ES-I3 (cell line): ENCODE data around the gene GASK1A.
"Not testable (repeated sequence)": the region's sequence is repeated elsewhere in the genome, so short reads cannot be mapped to it uniquely, and the experiment has no call there.

Source experiments
- H3K36me3 ChIP-seq: 2 replicates; pipeline ENCODE4 v1.6.1; 2013; ENCODE audit warnings: mild to moderate bottlenecking, low read length, control low read depth, moderate library complexity; ENCODE audit not compliant: insufficient read depth
- H3K4me1 ChIP-seq: 2 replicates; pipeline ENCODE4 v1.6.1; 2013; ENCODE audit warnings: mild to moderate bottlenecking, control low read depth, low read length; ENCODE audit not compliant: insufficient read depth
- H3K9ac ChIP-seq: 2 replicates; pipeline ENCODE4 v1.6.1; 2013; ENCODE audit warnings: low read depth, mild to moderate bottlenecking, low read length, moderate library complexity
- H3K9me3 ChIP-seq: 2 replicates; pipeline ENCODE4 v1.6.1; 2013; ENCODE audit warnings: mild to moderate bottlenecking, low read length, moderate library complexity; ENCODE audit not compliant: control insufficient read depth, insufficient read depth

Gene GASK1A

DNA sequence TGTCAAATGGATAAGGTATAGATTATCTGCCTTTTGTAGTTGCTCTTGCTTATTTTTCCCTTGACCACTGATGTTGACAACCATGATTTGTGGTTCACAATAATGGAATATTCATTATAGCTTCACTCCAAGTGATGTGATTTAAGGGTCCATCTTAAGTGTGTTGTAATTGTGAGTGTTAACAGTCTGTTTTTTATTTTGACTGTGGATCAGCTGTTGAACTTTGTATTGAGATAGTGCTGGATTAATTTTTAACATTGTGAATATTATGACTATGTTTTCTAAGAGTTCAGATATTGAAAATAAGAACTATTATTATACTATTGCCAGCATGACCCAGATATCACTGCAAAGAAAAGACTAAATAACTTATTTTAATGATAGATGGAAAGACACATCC is 8.6 kb upstream of the GASK1A start:
- H3K9me3 ChIP-seq: peaks cover 6% of the 10 kb centered on the region
- no peaks in the 10 kb centered on the region for H3K4me1 ChIP-seq
- H3K36me3 ChIP-seq: no peaks in the 10 kb centered on the region
- no peak overlapping the region for H3K9ac ChIP-seq

DNA sequence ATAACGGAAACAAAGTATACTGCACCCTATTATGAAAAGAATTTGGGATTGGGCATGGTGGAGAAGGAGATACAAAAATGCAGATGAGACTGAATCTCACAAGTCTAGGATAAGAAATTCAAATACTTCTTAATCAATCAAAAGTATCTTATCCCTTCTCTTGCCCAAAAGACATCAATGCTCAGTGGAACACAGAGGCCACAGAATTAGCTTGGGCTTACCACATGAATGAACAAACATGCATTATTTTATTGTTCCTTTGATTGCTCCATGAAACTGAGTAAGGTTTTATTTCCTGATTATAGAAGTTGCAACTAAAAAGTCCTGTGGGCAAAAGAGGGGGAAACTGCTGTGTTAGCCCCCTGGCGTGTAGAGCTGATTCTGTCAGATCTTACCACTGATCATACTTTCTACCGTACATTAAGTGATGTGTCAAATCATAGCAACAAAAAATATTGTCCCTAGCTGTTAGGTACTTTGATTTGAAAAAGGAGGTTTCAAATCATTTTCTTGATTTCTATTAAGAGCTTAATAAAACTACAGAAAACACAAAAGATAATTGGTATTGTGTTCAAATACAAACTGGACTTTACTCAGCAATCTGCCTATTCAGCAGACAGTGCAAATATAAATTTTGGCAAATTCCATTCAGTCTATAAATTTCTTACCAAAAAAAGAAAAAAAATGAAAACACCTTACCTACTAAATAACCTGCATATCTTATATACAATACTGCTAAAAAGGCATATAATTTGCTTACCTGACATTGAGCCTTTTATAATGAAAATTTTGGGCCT is 7.9 kb upstream of the GASK1A start:
- no peaks in the 10 kb centered on the region for H3K4me1 ChIP-seq
- peaks cover 6% of the 10 kb centered on the region for H3K9me3 ChIP-seq
- H3K9ac ChIP-seq: no peak overlapping the region
- H3K36me3 ChIP-seq: no peaks in the 10 kb centered on the region

DNA sequence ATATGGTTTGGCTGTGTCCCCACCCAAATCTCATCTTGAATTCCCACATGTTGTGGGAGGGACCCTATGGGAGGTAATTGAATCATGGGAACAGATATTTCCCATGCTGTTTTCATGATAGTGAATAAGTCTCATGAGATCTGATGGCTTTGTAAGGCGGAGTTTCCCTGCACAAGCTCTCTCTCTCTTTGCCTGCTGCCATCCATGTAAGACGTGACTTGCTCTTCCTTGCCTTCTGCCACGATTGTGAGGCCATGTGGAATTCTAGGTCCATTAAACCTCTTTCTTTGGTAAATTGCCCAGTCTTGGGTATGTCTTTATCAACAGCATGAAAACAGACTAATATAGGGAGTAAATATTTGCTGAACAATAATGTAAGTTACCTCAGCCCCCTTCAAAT is 4.2 kb upstream of the GASK1A start:
- not testable (repeated sequence) for H3K36me3 ChIP-seq, H3K4me1 ChIP-seq, H3K9me3 ChIP-seq, H3K9ac ChIP-seq

- Histone ChIP-seq H3K9ac (no peak overlapping the region), H3K36me3 (no peaks in the 10 kb centered on the region), H3K4me1 (peaks cover 1% of the 10 kb centered on the region; the same call in 1 of the 2 replicates), H3K9me3 (peaks cover 6% of the 10 kb centered on the region)
Observed at GRCh38 chr3:42975456-42975855, 3.7 kb upstream of the GASK1A start.

DNA sequence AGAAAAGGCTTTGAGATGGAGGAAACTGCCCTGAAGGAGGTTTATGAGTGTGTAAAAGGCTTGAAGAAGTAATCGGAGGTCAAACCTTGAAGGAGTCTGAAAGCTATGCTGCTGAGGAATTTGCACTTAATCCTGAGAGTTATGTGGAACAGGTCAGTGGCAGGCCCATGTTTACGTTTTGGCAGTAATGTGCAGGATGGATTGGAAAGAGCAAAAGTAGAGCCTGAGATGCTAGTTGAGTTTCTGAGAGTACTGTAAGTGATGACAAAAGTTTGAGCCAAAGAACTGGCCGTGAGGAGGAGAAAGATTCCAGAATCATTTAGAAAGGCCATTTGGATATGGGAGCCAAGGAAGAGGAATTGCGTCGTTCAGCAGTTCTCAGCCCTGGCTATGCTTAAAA is 3.2 kb upstream of the GASK1A start:
- H3K4me1 ChIP-seq: peaks cover 6% of the 10 kb centered on the region; the same call in 1 of the 2 replicates
- H3K9me3 ChIP-seq: peaks cover 6% of the 10 kb centered on the region
- H3K36me3 ChIP-seq: no peaks in the 10 kb centered on the region
- no peak overlapping the region for H3K9ac ChIP-seq

DNA sequence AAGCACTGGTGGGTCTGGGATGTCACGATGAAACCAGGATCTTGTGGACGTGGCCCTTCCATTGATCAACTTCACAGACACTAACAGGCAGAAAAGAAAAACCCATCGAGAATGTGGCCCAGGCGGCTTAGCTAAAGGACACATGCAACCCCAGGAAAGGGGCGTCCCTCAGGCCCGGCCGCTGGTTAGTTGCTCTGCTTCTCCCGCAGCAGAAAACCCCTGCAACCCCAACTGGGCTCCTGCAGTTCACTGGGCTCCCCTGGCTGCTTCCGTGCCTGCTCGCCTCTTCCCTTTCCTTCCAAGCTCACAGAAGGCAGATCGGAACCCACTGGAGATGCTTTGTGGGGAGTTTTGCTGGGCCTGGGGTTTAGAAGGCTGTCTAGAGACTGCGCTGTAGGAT is 1.1 kb downstream of the GASK1A start:
- Histone ChIP-seq H3K36me3 (no peaks in the 10 kb centered on the region), H3K4me1 (peaks cover 9% of the 10 kb centered on the region; the same call in 1 of the 2 replicates), H3K9ac (peak overlapping the region; percentile 88; the same call in 1 of the 2 replicates), H3K9me3 (no peaks in the 10 kb centered on the region; the same call in 1 of the 2 replicates)

DNA sequence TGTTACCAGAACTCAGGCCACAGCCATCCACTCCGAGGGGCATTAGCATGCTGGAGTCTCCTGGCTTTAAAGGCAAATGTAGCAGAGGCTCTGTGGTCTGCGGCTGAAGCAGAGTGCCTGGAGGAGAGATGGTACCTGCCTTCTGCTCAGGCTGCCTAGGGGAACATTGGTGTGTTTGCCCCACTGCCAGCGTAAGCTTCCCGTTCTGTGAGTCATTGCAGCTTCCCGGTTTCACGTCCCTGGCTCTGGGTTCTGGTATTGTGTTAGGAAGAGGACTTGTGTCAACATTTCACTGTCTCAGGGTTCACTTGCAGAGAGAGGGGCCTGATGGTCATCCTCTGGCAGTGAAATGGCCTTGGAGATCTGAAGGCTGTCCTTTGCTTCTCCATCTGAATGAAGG is 1.8 kb downstream of the GASK1A start:
- Histone ChIP-seq H3K4me1 (peaks cover 9% of the 10 kb centered on the region; the same call in 1 of the 2 replicates), H3K36me3 (no peaks in the 10 kb centered on the region), H3K9ac (no peak overlapping the region; the same call in 1 of the 2 replicates), H3K9me3 (no peaks in the 10 kb centered on the region)

DNA sequence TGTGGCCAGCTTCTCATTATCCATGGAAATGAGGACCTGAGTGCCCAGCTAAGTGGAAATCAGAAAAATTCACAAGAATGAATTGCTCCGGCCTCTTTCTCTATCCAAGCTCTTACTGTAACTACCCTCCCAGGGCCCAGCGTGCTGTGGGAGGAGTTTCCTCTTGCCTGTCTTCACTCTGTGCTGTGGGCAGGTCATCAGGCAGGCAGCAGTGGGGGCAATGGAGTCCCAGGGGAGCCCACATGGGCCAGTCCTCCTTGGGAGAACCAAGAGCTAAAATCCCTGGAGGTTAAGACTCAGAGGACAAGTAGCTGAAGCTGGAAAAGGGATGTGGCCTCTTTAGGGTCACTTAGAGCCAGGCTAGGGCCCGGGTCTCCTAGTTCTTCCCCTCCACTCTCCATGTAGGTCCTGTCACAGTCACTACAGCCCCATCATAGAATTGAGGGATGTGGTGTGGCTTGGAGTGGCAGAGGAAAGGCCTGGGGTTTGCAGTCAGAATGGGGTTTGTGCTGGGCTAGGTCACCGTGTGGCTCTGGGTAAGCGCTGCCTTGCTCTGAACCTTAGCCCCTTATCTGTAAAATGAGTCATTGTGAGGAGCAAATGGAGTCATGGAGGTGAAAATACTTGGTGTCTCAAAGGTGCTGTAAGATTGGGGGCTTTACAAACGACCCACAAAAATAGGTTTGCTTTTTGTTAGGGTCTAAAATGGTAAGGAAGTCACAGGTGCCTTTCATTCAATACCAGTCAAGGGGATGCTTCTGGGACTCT is 3.7 kb downstream of the GASK1A start:
- Histone ChIP-seq H3K9me3 (no peaks in the 10 kb centered on the region), H3K36me3 (no peaks in the 10 kb centered on the region), H3K4me1 (peaks cover 9% of the 10 kb centered on the region; the same call in 1 of the 2 replicates), H3K9ac (no peak overlapping the region)

GRCh38 chr3:42983927-42984326 is 4.8 kb downstream of the GASK1A start:
- no peaks in the 10 kb centered on the region for H3K36me3 ChIP-seq
- peaks cover 9% of the 10 kb centered on the region for H3K4me1 ChIP-seq
- no peak overlapping the region for H3K9ac ChIP-seq
- no peaks in the 10 kb centered on the region for H3K9me3 ChIP-seq

DNA sequence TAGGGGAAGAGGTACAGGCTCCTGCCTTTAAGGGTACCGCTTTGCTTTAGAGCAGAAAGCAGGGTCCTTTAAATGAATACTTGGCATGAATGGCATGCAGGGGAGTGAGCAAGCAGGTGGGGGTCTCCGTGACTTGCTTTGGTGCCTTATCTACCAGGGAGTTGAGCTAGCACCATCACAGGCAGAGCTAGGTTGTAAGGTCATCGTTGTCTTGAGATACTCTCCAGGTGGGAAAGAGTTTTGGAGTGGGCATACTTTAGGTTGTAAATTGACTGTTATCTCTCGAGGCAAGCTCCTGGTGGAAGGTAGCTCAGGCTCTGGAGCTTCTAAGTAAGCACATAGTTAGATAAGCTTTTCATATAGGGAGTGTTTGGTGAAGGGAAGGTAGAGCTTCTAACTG is 5.6 kb downstream of the GASK1A start:
- H3K9ac ChIP-seq: no peak overlapping the region
- H3K4me1 ChIP-seq: peaks cover 9% of the 10 kb centered on the region
- no peaks in the 10 kb centered on the region for H3K36me3 ChIP-seq
- no peaks in the 10 kb centered on the region for H3K9me3 ChIP-seq

DNA sequence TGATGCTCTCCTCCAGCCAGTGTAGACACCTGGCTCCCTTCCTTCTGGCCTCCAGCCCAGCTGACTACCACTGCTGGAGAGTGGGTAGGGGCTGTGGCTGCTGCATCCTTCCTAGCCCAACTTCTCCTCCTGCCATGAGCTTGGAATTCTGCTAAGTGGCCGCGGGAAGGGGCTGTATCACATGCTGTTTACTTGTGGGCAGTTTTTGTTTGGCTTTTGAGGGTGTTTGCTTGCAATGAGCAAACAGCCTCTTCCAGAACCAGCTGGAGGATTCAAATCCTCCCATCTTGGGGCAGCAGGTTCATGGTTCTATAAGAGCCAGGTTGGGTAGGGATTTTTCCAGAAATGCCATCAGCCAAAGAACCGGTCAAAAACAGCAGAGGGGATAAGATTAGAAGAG is 9.0 kb downstream of the GASK1A start:
- Histone ChIP-seq H3K9me3 (no peaks in the 10 kb centered on the region), H3K36me3 (no peaks in the 10 kb centered on the region), H3K4me1 (peaks cover 9% of the 10 kb centered on the region), H3K9ac (no peak overlapping the region)

GRCh38 chr3:42988566-42988965 is 9.5 kb downstream of the GASK1A start:
- Histone ChIP-seq H3K9me3 (no peaks in the 10 kb centered on the region), H3K9ac (no peak overlapping the region), H3K4me1 (peaks cover 9% of the 10 kb centered on the region), H3K36me3 (no peaks in the 10 kb centered on the region)

GRCh38 chr3:42991341-42992315 is 12.5 kb downstream of the GASK1A start:
- no peaks in the 10 kb centered on the region for H3K36me3 ChIP-seq
- H3K9me3 ChIP-seq: no peaks in the 10 kb centered on the region
- H3K9ac ChIP-seq: no peak overlapping the region
- peaks cover 9% of the 10 kb centered on the region for H3K4me1 ChIP-seq

DNA sequence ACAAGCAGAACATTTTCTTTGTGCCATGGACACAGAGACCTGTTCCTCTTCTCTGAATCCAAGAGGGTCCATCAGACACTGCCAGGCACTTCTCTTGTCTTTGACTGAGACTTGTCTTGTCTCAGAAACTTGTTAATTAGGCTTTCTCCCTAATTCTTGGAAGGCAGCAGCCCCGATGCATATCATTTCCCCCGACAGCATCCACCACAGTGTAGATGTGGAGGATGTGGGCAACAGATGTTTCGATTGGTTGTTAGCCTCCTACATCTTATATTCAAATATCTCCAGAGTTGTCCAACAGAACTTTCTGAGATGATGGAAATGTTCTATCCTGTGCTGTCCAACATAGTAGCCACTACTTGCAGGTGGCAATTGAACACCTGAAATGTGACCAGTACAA is 15.5 kb downstream of the GASK1A start:
- no peaks in the 10 kb centered on the region for H3K36me3 ChIP-seq
- no peak overlapping the region for H3K9ac ChIP-seq
- H3K4me1 ChIP-seq: peaks cover 9% of the 10 kb centered on the region; the same call in 1 of the 2 replicates
- no peaks in the 10 kb centered on the region for H3K9me3 ChIP-seq
